ENCODE data around the gene UNKL. TPM values are rescaled to one million over a fixed set of nuclear protein-coding genes. Genes with fewer than 3 reads are reported as not detected.

The UNKL gene
- total and polyA plus RNA-seq, 2 experiments from 2014 or later: 6.1 to 13.0 TPM

DNA sequence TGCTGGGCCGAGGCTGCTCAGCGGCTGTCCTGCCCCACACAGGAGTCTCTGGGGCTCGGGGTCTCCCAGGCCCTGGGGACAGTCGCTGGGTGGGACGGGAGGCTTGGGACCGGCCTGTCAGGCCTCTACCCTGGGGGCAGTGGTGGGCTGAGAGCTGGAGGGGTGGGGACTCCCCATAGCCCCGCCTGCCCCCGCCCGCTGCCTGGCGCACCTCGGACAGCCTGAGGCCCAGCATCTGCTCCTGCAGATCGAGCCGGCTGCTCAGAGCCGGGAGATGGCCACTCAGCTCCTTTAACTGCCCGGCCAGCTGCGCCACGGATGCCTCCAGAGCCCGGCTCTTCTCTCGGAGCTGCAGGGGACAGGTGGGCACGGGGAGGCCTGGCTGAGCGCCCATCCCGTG is 23.1 kb upstream of the UNKL start:
- Histone ChIP-seq H2AFZ (no peak overlapping the region), H3K9me2 (ENCODE audit: insufficient read depth) (no peaks in the 10 kb centered on the region), H3K9ac (no peak overlapping the region), H3K4me2 (ENCODE audit: unreplicated experiment) (no peak overlapping the region), H3K4me3 (no peak overlapping the region), H3K36me3 (ENCODE audit: low read depth) (no peaks in the 10 kb centered on the region), H4K20me1 (ENCODE audit: insufficient read depth) (no peaks in the 10 kb centered on the region), H3F3A (ENCODE audit: insufficient read depth) (no peaks in the 10 kb centered on the region), H3K27ac (no peak overlapping the region), H3K27me3 (replicated peaks; ENCODE audit: insufficient read depth) (no peaks in the 10 kb centered on the region), H3K79me2 (ENCODE audit: insufficient read depth) (no peaks in the 10 kb centered on the region), H3K4me1 (ENCODE audit: insufficient read depth) (no peaks in the 10 kb centered on the region), H3K9me3 (ENCODE audit: low read depth) (no peaks in the 10 kb centered on the region)
- TF ChIP-seq EZH2phosphoT487 (IDR thresholded peaks at IDR 0.05; ENCODE audit: insufficient read depth, low read depth): no peak
- TF ChIP-seq EZH2 (IDR thresholded peaks at IDR 0.05; ENCODE audit: insufficient read depth, poor library complexity, severe bottlenecking): no peak
- in situ Hi-C loops (cut with MboI): no loop called here
- DNase-seq: no peak
- 70 to 84% methylated on average over 10 to 18 of the region's 22 CpGs for WGBS, 2 experiments (ENCODE audit: low coverage in 1 of 2, low lambda C conversion rate in 2 of 2, missing lambda C conversion rate in 2 of 2)

DNA sequence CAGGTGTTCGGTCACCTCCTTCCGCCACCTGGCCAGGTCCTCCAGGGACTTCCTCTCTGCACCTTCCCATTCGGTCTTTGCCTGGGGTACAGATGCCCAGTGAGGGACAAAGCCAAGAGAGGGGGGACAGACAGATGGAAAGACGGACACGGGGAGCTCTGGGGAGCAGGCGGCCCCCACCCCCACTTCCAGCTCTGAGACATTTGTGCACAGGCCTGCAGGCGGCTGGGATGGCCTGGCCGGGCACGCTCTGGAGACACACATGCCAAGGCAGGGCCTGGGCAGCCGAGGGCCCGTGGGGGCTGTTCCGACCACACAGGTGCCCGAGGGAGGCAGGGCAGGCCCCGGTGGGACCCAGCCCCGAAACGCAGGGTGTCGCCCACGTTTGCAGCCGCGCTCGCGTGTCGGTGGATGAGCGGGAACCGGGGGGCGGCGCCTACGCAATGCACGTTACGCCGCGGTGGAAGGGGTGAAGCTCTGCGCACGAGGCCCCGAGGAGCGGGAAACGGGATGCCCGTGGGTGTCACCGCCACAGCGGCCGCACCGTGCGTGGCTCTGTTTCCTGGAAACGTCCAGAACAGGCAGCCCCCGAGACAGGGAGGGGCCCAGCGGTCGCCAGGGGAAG is 22.3 kb upstream of the UNKL start:
- in situ Hi-C loops (cut with MboI): no loop called here
- no peak overlapping the region for H3K27ac ChIP-seq
- no peaks in the 10 kb centered on the region for H3K27me3 ChIP-seq (replicated peaks; ENCODE audit: insufficient read depth)
- no peaks in the 10 kb centered on the region for H3K9me3 ChIP-seq (ENCODE audit: low read depth)
- no peaks in the 10 kb centered on the region for H3K79me2 ChIP-seq (ENCODE audit: insufficient read depth)
- no peak overlapping the region for H3K4me3 ChIP-seq
- DNase-seq: no peak
- H3K4me2 ChIP-seq (ENCODE audit: unreplicated experiment): no peak overlapping the region
- no peaks in the 10 kb centered on the region for H3F3A ChIP-seq (ENCODE audit: insufficient read depth)
- no peaks in the 10 kb centered on the region for H3K36me3 ChIP-seq (ENCODE audit: low read depth)
- H3K9me2 ChIP-seq (ENCODE audit: insufficient read depth): no peaks in the 10 kb centered on the region
- no peak overlapping the region for H3K9ac ChIP-seq
- 89 to 92% methylated on average over 42 to 47 of the region's 47 CpGs for WGBS, 2 experiments (ENCODE audit: low coverage in 1 of 2, low lambda C conversion rate in 2 of 2, missing lambda C conversion rate in 2 of 2)
- H2AFZ ChIP-seq: no peak overlapping the region
- no peaks in the 10 kb centered on the region for H3K4me1 ChIP-seq (ENCODE audit: insufficient read depth)
- TF ChIP-seq EZH2phosphoT487 (IDR thresholded peaks at IDR 0.05; ENCODE audit: insufficient read depth, low read depth): no peak
- no peak for TF ChIP-seq EZH2 (IDR thresholded peaks at IDR 0.05; ENCODE audit: insufficient read depth, poor library complexity, severe bottlenecking)
- no peaks in the 10 kb centered on the region for H4K20me1 ChIP-seq (ENCODE audit: insufficient read depth)

DNA sequence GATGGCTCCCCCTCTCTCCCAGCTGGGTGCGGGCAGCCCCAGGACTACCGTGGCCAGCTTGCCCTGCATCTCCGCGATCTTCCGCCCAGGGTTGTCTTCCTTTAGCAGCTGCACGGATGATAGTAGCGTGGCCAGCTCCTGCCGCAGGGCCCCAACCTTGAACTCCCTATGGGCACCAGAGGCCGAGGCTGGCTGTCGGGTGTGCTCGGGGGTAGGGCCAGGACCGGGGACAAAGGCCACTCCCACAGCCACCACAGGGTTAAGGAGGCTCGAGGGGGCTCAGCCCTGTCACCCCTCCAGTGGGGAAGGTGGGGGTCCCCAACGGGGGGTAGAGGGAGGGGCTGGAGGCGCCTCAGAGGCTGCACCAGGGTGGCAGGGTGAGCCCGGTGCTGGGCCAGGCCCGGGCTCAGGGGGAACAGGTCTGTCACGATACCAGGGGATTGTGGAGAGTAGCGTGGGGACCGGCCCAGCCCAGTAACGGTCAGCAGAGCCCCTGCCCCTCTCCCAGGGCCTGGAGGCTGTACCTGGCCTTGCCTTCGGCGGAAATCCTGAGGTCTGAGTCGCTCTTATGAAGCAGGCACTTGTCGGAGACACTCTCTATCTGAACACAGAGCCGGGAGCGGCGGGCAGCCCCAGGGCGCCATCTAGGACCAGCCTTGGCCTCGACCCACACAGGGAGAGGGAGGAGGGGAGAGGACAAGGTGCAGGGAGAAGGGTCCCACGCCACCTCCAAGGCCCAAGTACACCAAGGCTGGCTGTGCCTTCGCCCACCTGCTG is 21.6 kb upstream of the UNKL start:
- no peak overlapping the region for H3K4me3 ChIP-seq
- no peak overlapping the region for H2AFZ ChIP-seq
- no peak overlapping the region for H3K27ac ChIP-seq
- WGBS, 2 experiments (ENCODE audit: low coverage in 1 of 2, low lambda C conversion rate in 2 of 2, missing lambda C conversion rate in 2 of 2): 80 to 84% methylated on average over 27 to 28 of the region's 32 CpGs
- H3K79me2 ChIP-seq (ENCODE audit: insufficient read depth): no peaks in the 10 kb centered on the region
- in situ Hi-C loops (cut with MboI): no loop called here
- H3K9me3 ChIP-seq (ENCODE audit: low read depth): no peaks in the 10 kb centered on the region
- no peaks in the 10 kb centered on the region for H3K4me1 ChIP-seq (ENCODE audit: insufficient read depth)
- H3K9me2 ChIP-seq (ENCODE audit: insufficient read depth): no peaks in the 10 kb centered on the region
- H4K20me1 ChIP-seq (ENCODE audit: insufficient read depth): no peaks in the 10 kb centered on the region
- no peak for TF ChIP-seq EZH2phosphoT487 (IDR thresholded peaks at IDR 0.05; ENCODE audit: insufficient read depth, low read depth)
- TF ChIP-seq EZH2 (IDR thresholded peaks at IDR 0.05; ENCODE audit: insufficient read depth, poor library complexity, severe bottlenecking): no peak
- H3K36me3 ChIP-seq (ENCODE audit: low read depth): no peaks in the 10 kb centered on the region
- no peak overlapping the region for H3K9ac ChIP-seq
- no peaks in the 10 kb centered on the region for H3K27me3 ChIP-seq (replicated peaks; ENCODE audit: insufficient read depth)
- no peaks in the 10 kb centered on the region for H3F3A ChIP-seq (ENCODE audit: insufficient read depth)
- DNase-seq: no peak
- no peak overlapping the region for H3K4me2 ChIP-seq (ENCODE audit: unreplicated experiment)

DNA sequence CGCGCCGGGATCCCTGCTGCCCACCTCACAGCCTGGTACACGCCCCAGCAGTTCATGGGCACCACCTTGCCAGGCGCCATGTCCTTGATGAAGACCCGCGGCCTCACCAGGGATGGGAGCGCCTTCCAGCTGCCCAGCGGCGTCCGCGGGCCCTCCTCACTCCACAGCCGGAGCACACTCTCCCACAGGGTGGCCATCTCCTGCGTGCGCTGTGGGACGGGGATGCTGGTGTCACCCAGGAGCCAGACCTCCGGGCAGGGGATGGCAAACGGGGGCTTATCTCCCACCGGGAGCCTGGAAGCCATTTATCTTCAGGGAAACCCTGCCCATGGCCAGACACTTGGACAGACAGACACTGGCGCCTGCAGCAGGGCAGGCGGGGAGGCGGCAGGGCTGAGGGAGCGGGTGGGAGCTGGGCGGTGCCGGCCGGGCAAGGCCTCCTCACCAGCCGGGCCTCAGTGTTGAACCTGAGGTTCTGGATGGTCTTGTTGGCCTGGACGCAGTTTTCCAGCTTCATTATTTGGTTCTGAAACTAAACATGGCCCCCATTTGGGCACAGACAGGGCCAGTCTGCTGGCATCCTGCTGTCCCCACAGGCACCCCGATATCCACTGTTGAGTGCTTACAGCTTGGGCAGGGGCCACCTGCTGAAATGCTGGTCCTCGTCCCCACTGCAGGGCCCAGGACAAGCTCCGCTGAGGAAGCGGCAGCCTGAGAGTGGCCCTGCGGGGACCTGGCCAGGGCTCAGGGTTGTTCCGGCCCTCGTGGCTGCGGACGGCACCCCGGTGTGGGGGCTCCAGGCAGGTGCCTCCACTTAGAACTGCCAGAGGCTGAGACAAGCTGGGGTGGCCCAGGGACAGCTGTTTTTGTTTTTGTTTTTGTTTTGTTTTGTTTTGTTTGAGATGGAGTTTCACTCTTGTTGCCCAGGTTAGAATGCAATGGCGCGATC is 20.4 kb upstream of the UNKL start:
- Histone ChIP-seq H3K9me3 (ENCODE audit: low read depth) (no peaks in the 10 kb centered on the region), H3F3A (ENCODE audit: insufficient read depth) (no peaks in the 10 kb centered on the region), H4K20me1 (ENCODE audit: insufficient read depth) (no peaks in the 10 kb centered on the region), H3K79me2 (ENCODE audit: insufficient read depth) (no peaks in the 10 kb centered on the region), H3K36me3 (ENCODE audit: low read depth) (no peaks in the 10 kb centered on the region), H3K9ac (no peak overlapping the region), H3K27me3 (replicated peaks; ENCODE audit: insufficient read depth) (no peaks in the 10 kb centered on the region), H3K4me3 (no peak overlapping the region), H3K27ac (no peak overlapping the region), H3K4me1 (ENCODE audit: insufficient read depth) (no peaks in the 10 kb centered on the region), H3K9me2 (ENCODE audit: insufficient read depth) (no peaks in the 10 kb centered on the region), H2AFZ (no peak overlapping the region), H3K4me2 (ENCODE audit: unreplicated experiment) (no peak overlapping the region)
- in situ Hi-C loops (cut with MboI): no loop called here
- WGBS, 2 experiments (ENCODE audit: low coverage in 1 of 2, low lambda C conversion rate in 2 of 2, missing lambda C conversion rate in 2 of 2): 90 to 95% methylated on average over 34 to 39 of the region's 40 CpGs
- no peak for DNase-seq
- no peak for TF ChIP-seq EZH2phosphoT487 (IDR thresholded peaks at IDR 0.05; ENCODE audit: insufficient read depth, low read depth)
- no peak for TF ChIP-seq EZH2 (IDR thresholded peaks at IDR 0.05; ENCODE audit: insufficient read depth, poor library complexity, severe bottlenecking)

All from GM23248 (cell line).